IMR-90 (cell line): ENCODE measurements around the gene HS3ST5. TPM values are rescaled to one million over a fixed set of nuclear protein-coding genes. Genes with fewer than 3 reads are reported as not detected.

Experiments used
- ATAC-seq: fragments of 200-7000 bp; cut with Tn5 transposase; 2 replicates; pipeline ENCODE4 v1.9.1; 2020; ENCODE audit warnings: low read depth, mild to moderate bottlenecking, moderate library complexity
- BruUV-seq: library from RNA; stranded (reverse); fragments of 400-500 nt; replicated peaks from 2 replicates; lab custom pipeline; 2021; lab: Mats Ljungman, UMichigan
- CTCF ChIA-PET: fragments of 300-600 bp; formaldehyde crosslinking; extraction: SDS; loops from one replicate; lab custom pipeline; 2021; ENCODE audit warnings: antibody characterized with exemption; lab: Yijun Ruan, JAX
- POLR2A ChIA-PET: fragments of 300-600 bp; sonication (Branson Sonifier 250); formaldehyde crosslinking; loops from one replicate; lab custom pipeline; 2022; ENCODE audit warnings: antibody characterized with exemption; ENCODE audit not compliant: unreplicated experiment; lab: Charles Lee
- DNase-seq: peaks from one replicate; pipeline ENCODE4 v3.0.0; 2013
- H2AFZ ChIP-seq: replicated peaks from 2 replicates; pipeline ENCODE3; 2013; ENCODE audit warnings: low read length, mild to moderate bottlenecking; ENCODE audit not compliant: poor library complexity
- H2AK5ac ChIP-seq: 2 replicates; pipeline ENCODE4 v1.6.1; 2013; ENCODE audit warnings: low read depth, low read length, inconsistent platforms
- H2AK9ac ChIP-seq: replicated peaks from 2 replicates; pipeline ENCODE3; 2013; ENCODE audit warnings: mild to moderate bottlenecking, low read depth, low read length, moderate library complexity; ENCODE audit not compliant: poor library complexity
- H2BK120ac ChIP-seq: 2 replicates; pipeline ENCODE4 v1.6.1; 2013; ENCODE audit warnings: low read depth, low read length, inconsistent platforms
- H2BK15ac ChIP-seq: 3 replicates; pipeline ENCODE4 v1.6.1; 2013; ENCODE audit warnings: low read depth, low read length, inconsistent platforms
- H2BK20ac ChIP-seq: 2 replicates; pipeline ENCODE4 v1.6.1; 2013; ENCODE audit warnings: low read depth, mild to moderate bottlenecking, inconsistent platforms, low read length, moderate library complexity
- H2BK5ac ChIP-seq: 2 replicates; pipeline ENCODE4 v1.6.1; 2013; ENCODE audit warnings: mild to moderate bottlenecking, low read depth, low read length, inconsistent platforms; ENCODE audit not compliant: poor library complexity, severe bottlenecking
- H3K14ac ChIP-seq: replicated peaks from 2 replicates; pipeline ENCODE4 v1.6.1; 2013; ENCODE audit warnings: low read depth, low read length, inconsistent platforms
- H3K18ac ChIP-seq: 2 replicates; pipeline ENCODE4 v1.6.1; 2013; ENCODE audit warnings: low read depth, low read length, control low read depth
- H3K23ac ChIP-seq: 2 replicates; pipeline ENCODE4 v1.6.1; 2013; ENCODE audit warnings: low read depth, low read length, inconsistent platforms
- H3K27ac ChIP-seq: 2 replicates; pipeline ENCODE4 v1.5.1; 2013; ENCODE audit warnings: mild to moderate bottlenecking, control low read depth, low read length; ENCODE audit not compliant: insufficient read depth
- H3K27me3 ChIP-seq: 2 replicates; pipeline ENCODE4 v1.6.1; 2013; ENCODE audit warnings: low read length; ENCODE audit not compliant: control insufficient read depth, insufficient read depth
- H3K36me3 ChIP-seq: 2 replicates; pipeline ENCODE4 v1.6.1; 2013; ENCODE audit warnings: low read length, mixed read lengths; ENCODE audit not compliant: control insufficient read depth, insufficient read depth
- H3K4ac ChIP-seq: 2 replicates; pipeline ENCODE4 v1.6.1; 2013; ENCODE audit warnings: low read depth, low read length, inconsistent platforms
- H3K4me1 ChIP-seq: 2 replicates; pipeline ENCODE4 v1.6.1; 2013; ENCODE audit warnings: low read length, mixed read lengths; ENCODE audit not compliant: control insufficient read depth, insufficient read depth
- H3K4me2 ChIP-seq: 2 replicates; pipeline ENCODE4 v1.6.1; 2013; ENCODE audit warnings: low read depth, mild to moderate bottlenecking, control low read depth, low read length, moderate library complexity
- H3K4me3 ChIP-seq: 2 replicates; pipeline ENCODE4 v1.5.1; 2013; ENCODE audit warnings: low read depth, mild to moderate bottlenecking, control low read depth, low read length, moderate library complexity; ENCODE audit not compliant: insufficient read depth
- H3K56ac ChIP-seq: 2 replicates; pipeline ENCODE4 v1.6.1; 2013; ENCODE audit warnings: low read length, inconsistent platforms; ENCODE audit not compliant: insufficient read depth; ENCODE audit errors: extremely low read depth
- H3K79me1 ChIP-seq, 2 experiments: 2 replicates each; pipeline ENCODE4 v1.6.1; 2013; ENCODE audit warnings: low read length in 2 of 2, inconsistent platforms in 1 of 2, low read depth in 1 of 2
- H3K9ac ChIP-seq: 2 replicates; pipeline ENCODE4 v1.6.1; 2013; ENCODE audit warnings: low read depth, low read length, control low read depth
- H3K9me1 ChIP-seq: 2 replicates; pipeline ENCODE4 v1.6.1; 2013; ENCODE audit warnings: low read length, inconsistent platforms; ENCODE audit not compliant: insufficient read depth
- H3K9me3 ChIP-seq: 2 replicates; pipeline ENCODE4 v1.6.1; 2013; ENCODE audit warnings: low read length; ENCODE audit not compliant: control insufficient read depth, insufficient read depth
- H4K20me1 ChIP-seq: 2 replicates; pipeline ENCODE4 v1.6.1; 2013; ENCODE audit warnings: low read length, inconsistent platforms; ENCODE audit not compliant: insufficient read depth
- H4K5ac ChIP-seq: 2 replicates; pipeline ENCODE4 v1.6.1; 2013; ENCODE audit warnings: mild to moderate bottlenecking, low read depth, low read length, control low read depth
- H4K8ac ChIP-seq, 2 experiments: 2 replicates each; pipeline ENCODE4 v1.6.1; 2013; ENCODE audit warnings: low read depth in 2 of 2, low read length in 2 of 2, control low read depth in 1 of 2, inconsistent platforms in 1 of 2
- H4K91ac ChIP-seq: 2 replicates; pipeline ENCODE4 v1.6.1; 2013; ENCODE audit warnings: low read depth, low read length, inconsistent platforms; ENCODE audit not compliant: insufficient read depth
- BHLHE40 ChIP-seq: fragments of 150-350 bp; IDR thresholded peaks from 2 replicates; pipeline ENCODE4 v1.6.1; 2016; ENCODE audit warnings: mild to moderate bottlenecking, low read depth, low read length
- CHD1 ChIP-seq: IDR thresholded peaks from 2 replicates; pipeline ENCODE4 v1.6.1; 2012; ENCODE audit warnings: low read depth, low read length, improper control_type of control experiment
- CTCF ChIP-seq: conservative IDR thresholded peaks from 2 replicates; pipeline ENCODE4 v1.5.1; 2012; ENCODE audit warnings: mild to moderate bottlenecking, low read depth, low read length, improper control_type of control experiment
- ELK1 ChIP-seq: fragments of 150-350 bp; IDR thresholded peaks from 2 replicates; pipeline ENCODE4 v1.6.1; 2016; ENCODE audit warnings: low read depth, mild to moderate bottlenecking, low read length, moderate library complexity, borderline replicate concordance
- MXI1 ChIP-seq: IDR thresholded peaks from 2 replicates; pipeline ENCODE4 v1.6.1; 2012; ENCODE audit warnings: low read depth, mild to moderate bottlenecking, low read length, moderate library complexity, borderline replicate concordance
- POLR2A ChIP-seq: IDR thresholded peaks from 2 replicates; pipeline ENCODE4 v1.6.1; 2012; ENCODE audit warnings: mild to moderate bottlenecking, low read depth, low read length
- RAD21 ChIP-seq: IDR thresholded peaks from 2 replicates; pipeline ENCODE4 v1.6.1; 2012; ENCODE audit warnings: low read length, improper control_type of control experiment
- USF2 ChIP-seq: fragments of 150-350 bp; IDR thresholded peaks from 2 replicates; pipeline ENCODE4 v1.6.1; 2017; ENCODE audit warnings: mild to moderate bottlenecking, antibody characterized with exemption, low read length, low read depth
- WGBS, 2 experiments: methylation state at CpG; one replicate each; pipeline versions ENCODE4 v1.1.5 to v1.1.7; 2013; ENCODE audit warnings: missing lambda C conversion rate in 2 of 2; ENCODE audit not compliant: insufficient read length in 1 of 2; ENCODE audit errors: extremely low coverage in 2 of 2; 5-methylcytosine and 5-hydroxymethylcytosine counted together
- dilution Hi-C: fragments of 300-500 bp; cut with HindIII; formaldehyde crosslinking; loops from one replicate; pipeline ENCODE4 v1.14.3; 2018; ENCODE audit warnings: low sequenced_read_pairs; ENCODE audit not compliant: unreplicated experiment
- in situ Hi-C: fragments of 300-500 bp; cut with MboI; formaldehyde crosslinking; loops from 3 replicates; pipeline ENCODE4 v1.14.3; 2019; ENCODE audit warnings: low sequenced_read_pairs, inconsistent platforms, mixed read lengths
- intact Hi-C: fragments of 100-400 bp; cut with micrococcal nuclease; formaldehyde crosslinking; loops from 2 replicates; pipeline ENCODE4 v1.10.0; 2022
- polyA plus RNA-seq, 3 experiments: library from polyadenylated mRNA; depleted of rRNA; stranded (reverse); fragments of >200 nt; gene quantifications; 2 replicates each; pipeline ENCODE4 v1.2.3, GENCODE V29; 2012; ENCODE audit warnings: low replicate concordance in 1 of 3
- total RNA-seq: library from RNA; depleted of rRNA; stranded (reverse); fragments of >200 nt; gene quantifications from 2 replicates; pipeline ENCODE4 v1.2.3, GENCODE V29; 2012

HS3ST5 gene
- total and polyA plus RNA-seq, 2 of the 4 experiments (the other 2 are of a cell fraction) = not detected

- H3K4me2 ChIP-seq = peak overlapping the region; percentile 45; the same call in 1 of the 2 replicates
- no peaks in the 10 kb centered on the region for H4K20me1 ChIP-seq
- no peak overlapping the region for H2BK20ac ChIP-seq
- H3K9ac ChIP-seq = no peak overlapping the region
- no peak overlapping the region for H3K27ac ChIP-seq
- no peak overlapping the region for H2AK5ac ChIP-seq
- CTCF ChIA-PET = interaction anchor here (0.7 to 1.0 kb wide), 3 partner anchors 19 to 89 kb away, joined by 3 to 4 read pairs (median 4); no protein-coding TSS in a partner anchor
- ATAC-seq (peak; percentile 69), DNase-seq (peak; percentile 36)
- no peaks in the 10 kb centered on the region for H3K27me3 ChIP-seq
- no peak overlapping the region for H3K23ac ChIP-seq
- H3K4me1 ChIP-seq = peaks cover 5% of the 10 kb centered on the region
- H4K5ac ChIP-seq = no peak overlapping the region
- intact Hi-C loops (no loop called here), in situ Hi-C loops (no loop called here), dilution Hi-C loops (no loop called here)
- H2AK9ac ChIP-seq = no peak overlapping the region
- H4K91ac ChIP-seq = no peak overlapping the region
- no peak overlapping the region for H3K14ac ChIP-seq
- no peak overlapping the region for H2BK5ac ChIP-seq
- H2BK120ac ChIP-seq = no peak overlapping the region
- no peak overlapping the region for H3K4ac ChIP-seq
- POLR2A ChIA-PET = no interaction called here
- H2BK15ac ChIP-seq = no peak overlapping the region
- no peak overlapping the region for H3K4me3 ChIP-seq
- no peaks in the 10 kb centered on the region for H3K9me3 ChIP-seq
- no peak overlapping the region for H3K18ac ChIP-seq
- H2AFZ ChIP-seq = no peak overlapping the region
- TF ChIP-seq BHLHE40 (no peak), RAD21 (no peak), POLR2A (no peak), ELK1 (no peak), CTCF (no peak), USF2 (no peak), CHD1 (no peak), MXI1 (no peak)
- peak overlapping the region in 1 of 2 experiments; percentile 4; a peak in 1 of 4 replicates for H4K8ac ChIP-seq
- no TSS peak for BruUV-seq
- H3K36me3 ChIP-seq = no peaks in the 10 kb centered on the region
- no CpG with 5 or more reads among the region's 2 CpGs for WGBS, 2 experiments
- H3K9me1 ChIP-seq = no peaks in the 10 kb centered on the region; the same call in 1 of the 2 replicates
- H3K56ac ChIP-seq = no peak overlapping the region
- no peaks in the 10 kb centered on the region for H3K79me1 ChIP-seq
These were observed 287.1 kb downstream of the HS3ST5 start for GRCh38 chr6:114055763-114056162.
